NT2/D1 (cell line): ENCODE results near the gene FOXP4.

Experiments
- SUZ12 ChIP-seq: IDR thresholded peaks from 2 replicates; pipeline ENCODE4 v1.6.1; 2011; ENCODE audit not compliant: insufficient read length, insufficient read depth; ENCODE audit errors: extremely low read depth
- ZNF274 ChIP-seq: IDR thresholded peaks from 2 replicates; pipeline ENCODE4 v1.6.1; 2011; ENCODE audit warnings: mild to moderate bottlenecking, low read depth, low read length

- TF ChIP-seq ZNF274 (no peak), SUZ12 (no peak)
Measured at GRCh38 chr6:41587131-41587879, 41.1 kb downstream of the FOXP4 start.
